ENCODE data around the gene AAR2. TPM values are rescaled to one million over a fixed set of nuclear protein-coding genes. Genes with fewer than 3 reads are reported as not detected.

AAR2 gene
- total RNA-seq, 4 donors from 2014 or later, result 18.7 to 25.5 (median 24.1) TPM

- Histone ChIP-seq H3K4me3 (no peak overlapping the region), H3K4me1 (no peaks in the 10 kb centered on the region), H3K36me3 (peaks cover 0 to 13% (median under 1%) of the 10 kb centered on the region in 4 donors), H3K27ac (no peak overlapping the region), H3K27me3 (no peaks in the 10 kb centered on the region), H3K9me3 (no peaks in the 10 kb centered on the region)
- no peak for TF ChIP-seq POLR2A (IDR thresholded peaks at IDR 0.05)
- TF ChIP-seq CTCF (IDR thresholded peaks at IDR 0.05), result no peak
- no peak for TF ChIP-seq EP300 (IDR thresholded peaks at IDR 0.05; ENCODE audit: low read depth)
- TF ChIP-seq POLR2AphosphoS5 (IDR thresholded peaks at IDR 0.05), result no peak
- in situ Hi-C loops (cut with MboI; ENCODE audit: low pct_ligation_motif_present in 1 of 4, low pct_unique_long_range_greater_than_20kb in 1 of 4, low sequenced_read_pairs in 3 of 4), result loop anchor here (10.0 to 25.0 kb wide), 2 partner anchors 230 to 237 kb away; no protein-coding TSS in a partner anchor
- DNase-seq, result no peak
- intact Hi-C loops (cut with DNase I; ENCODE audit: low total_unique reads), result no loop called here
- WGBS, 2 donors (ENCODE audit: low coverage in 1 of 2), result 81% methylated on average over 11 of the region's 11 CpGs; no CpG with 5 or more reads in 1 of the 2 donors
Measured at GRCh38 chr20:36207602-36208001, 28.7 kb upstream of the AAR2 start.

- Histone ChIP-seq H3K27ac (no peak overlapping the region), H3K27me3 (no peaks in the 10 kb centered on the region), H3K9me3 (no peaks in the 10 kb centered on the region), H3K36me3 (peaks cover 0 to 13% (median 4%) of the 10 kb centered on the region in 4 donors), H3K4me1 (no peaks in the 10 kb centered on the region), H3K4me3 (no peak overlapping the region)
- no peak for DNase-seq
- intact Hi-C loops (cut with DNase I; ENCODE audit: low total_unique reads), result no loop called here
- TF ChIP-seq POLR2AphosphoS5 (IDR thresholded peaks at IDR 0.05), result no peak
- TF ChIP-seq POLR2A (IDR thresholded peaks at IDR 0.05), result no peak
- TF ChIP-seq CTCF (IDR thresholded peaks at IDR 0.05), result no peak
- no peak for TF ChIP-seq EP300 (IDR thresholded peaks at IDR 0.05; ENCODE audit: low read depth)
- in situ Hi-C loops (cut with MboI; ENCODE audit: low pct_ligation_motif_present in 1 of 4, low pct_unique_long_range_greater_than_20kb in 1 of 4, low sequenced_read_pairs in 3 of 4), result loop anchor here (10.0 to 25.0 kb wide), 2 partner anchors 229 to 237 kb away; no protein-coding TSS in a partner anchor
- WGBS, 2 donors (ENCODE audit: low coverage in 1 of 2), result 88% methylated on average over 10 of the region's 10 CpGs; no CpG with 5 or more reads in 1 of the 2 donors
Measured at GRCh38 chr20:36208257-36208656, 28.0 kb upstream of the AAR2 start.

GRCh38 chr20:36210436-36211021 lies 25.7 kb upstream of the AAR2 start:
- no peak for DNase-seq
- WGBS, 2 donors (ENCODE audit: low coverage in 1 of 2), result 76 to 79% methylated on average over 4 to 5 of the region's 5 CpGs
- H3K27me3 ChIP-seq, result no peaks in the 10 kb centered on the region
- TF ChIP-seq POLR2AphosphoS5 (IDR thresholded peaks at IDR 0.05) (no peak), CTCF (IDR thresholded peaks at IDR 0.05) (no peak), EP300 (IDR thresholded peaks at IDR 0.05; ENCODE audit: low read depth) (no peak), POLR2A (IDR thresholded peaks at IDR 0.05) (no peak)
- no peak overlapping the region for H3K27ac ChIP-seq
- H3K9me3 ChIP-seq, result no peaks in the 10 kb centered on the region
- no peak overlapping the region for H3K4me3 ChIP-seq
- no peaks in the 10 kb centered on the region for H3K4me1 ChIP-seq
- peaks cover 0 to 13% (median 5%) of the 10 kb centered on the region in 4 donors for H3K36me3 ChIP-seq
- in situ Hi-C loops (cut with MboI; ENCODE audit: low pct_ligation_motif_present in 1 of 4, low pct_unique_long_range_greater_than_20kb in 1 of 4, low sequenced_read_pairs in 3 of 4) (loop anchor here in 3 of 4 donors (25.0 kb wide), 1 partner anchor 227 kb away; no protein-coding TSS in a partner anchor), intact Hi-C loops (cut with DNase I; ENCODE audit: low total_unique reads) (no loop called here)

DNA sequence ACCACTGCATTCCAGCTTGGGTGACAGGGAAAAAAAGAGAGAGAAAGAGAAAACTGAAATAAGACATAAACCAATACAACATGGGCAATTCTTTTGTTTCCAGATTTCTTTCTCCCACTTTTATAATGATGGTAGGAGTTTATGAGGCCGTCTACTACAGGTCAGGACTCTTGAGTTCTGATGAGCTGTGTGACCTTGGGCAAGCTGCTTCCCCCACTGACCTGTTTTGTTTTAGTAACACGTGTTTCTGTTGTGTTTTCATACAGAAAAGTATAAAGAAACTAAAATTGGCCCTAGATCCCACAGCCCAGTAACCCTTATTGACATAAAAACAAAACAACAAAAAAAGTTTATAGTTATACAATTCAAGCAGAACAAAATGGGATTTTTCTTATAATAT lies 22.9 kb upstream of the AAR2 start:
- Histone ChIP-seq H3K4me3 (no peak overlapping the region), H3K27ac (no peak overlapping the region), H3K36me3 (peaks cover 0 to 10% (median 2%) of the 10 kb centered on the region in 4 donors), H3K9me3 (no peaks in the 10 kb centered on the region), H3K27me3 (no peaks in the 10 kb centered on the region), H3K4me1 (no peaks in the 10 kb centered on the region)
- intact Hi-C loops (cut with DNase I; ENCODE audit: low total_unique reads), result no loop called here
- WGBS, 2 donors (ENCODE audit: low coverage in 1 of 2), result 64 to 70% methylated on average over 2 of the region's 2 CpGs
- TF ChIP-seq POLR2A (IDR thresholded peaks at IDR 0.05), result no peak
- TF ChIP-seq CTCF (IDR thresholded peaks at IDR 0.05), result no peak
- TF ChIP-seq EP300 (IDR thresholded peaks at IDR 0.05; ENCODE audit: low read depth), result no peak
- no peak for TF ChIP-seq POLR2AphosphoS5 (IDR thresholded peaks at IDR 0.05)
- DNase-seq, result no peak
- in situ Hi-C loops (cut with MboI; ENCODE audit: low pct_ligation_motif_present in 1 of 4, low pct_unique_long_range_greater_than_20kb in 1 of 4, low sequenced_read_pairs in 3 of 4), result loop anchor here in 3 of 4 donors (25.0 kb wide), 1 partner anchor 224 kb away; no protein-coding TSS in a partner anchor

All from transverse colon (tissue), 4 donors.